Vagina (tissue), 2 donors: Measurements from ENCODE around the gene USP8. TPM values are rescaled to one million over a fixed set of nuclear protein-coding genes. Genes with fewer than 3 reads are reported as not detected.
"Not testable (repeated sequence)": the region's sequence is repeated elsewhere in the genome, so short reads cannot be mapped to it uniquely, and the experiment has no call there.

Experiments used
- DNase-seq, 2 donors: peaks; one replicate each; pipeline ENCODE4 v3.0.0-alpha.2; 2017; ENCODE audit errors: extremely low spot score in 2 of 2
- H3K27ac ChIP-seq: fragments of 200-600 bp; sonication (generic); one replicate; pipeline ENCODE4 v1.5.1; 2019
- H3K27me3 ChIP-seq: fragments of 200-600 bp; sonication (generic); one replicate; pipeline ENCODE4 v1.5.1; 2019
- H3K36me3 ChIP-seq, 2 donors: fragments of 200-600 bp; sonication (generic); one replicate each; pipeline ENCODE4 v1.5.1; 2017 to 2019
- H3K4me1 ChIP-seq: fragments of 200-600 bp; sonication (generic); one replicate; pipeline ENCODE4 v1.5.1; 2019
- H3K4me3 ChIP-seq, 2 donors: fragments of 200-600 bp; sonication (generic); 1 replicate in 1 of 2; 2 replicates in 1 of 2; pipeline ENCODE4 v1.5.1; 2016 to 2019
- H3K9me3 ChIP-seq: fragments of 200-600 bp; sonication (generic); one replicate; pipeline ENCODE4 v1.5.1; 2019
- POLR2A ChIP-seq, 2 donors: fragments of 450-650 bp; IDR thresholded peaks; one replicate each; pipeline ENCODE4 v1.6.1; 2017; ENCODE audit warnings: antibody characterized with exemption in 2 of 2, mild to moderate bottlenecking in 2 of 2, moderate library complexity in 2 of 2
- POLR2AphosphoS5 ChIP-seq, 2 donors: sonication (generic); formaldehyde crosslinking; IDR thresholded peaks; one replicate each; pipeline ENCODE4 v1.9.0; 2017; ENCODE audit warnings: antibody characterized with exemption in 2 of 2, mild to moderate bottlenecking in 2 of 2, low read depth in 1 of 2; ENCODE audit not compliant: insufficient read depth in 1 of 2
- intact Hi-C: fragments of 100-400 bp; cut with DNase I; formaldehyde crosslinking; loops from one replicate; pipeline ENCODE4 v1.15.1; 2023
- total RNA-seq: library from RNA; depleted of rRNA; stranded (reverse); fragments of >200 nt; gene quantifications from one replicate; pipeline ENCODE4 v1.2.3, GENCODE V29; 2016
- TF ChIP-seq, protein P1 (sequence below), 3 experiments: fragments of 450-650 bp in 2 of 3; fragments of 200-600 bp in 1 of 3; sonication (generic) in 1 of 3; IDR thresholded peaks; one replicate each; pipeline ENCODE4 v1.5.1; 2017 to 2019; ENCODE audit warnings: antibody characterized with exemption in 3 of 3, mild to moderate bottlenecking in 2 of 3, moderate library complexity in 2 of 3

Gene USP8
- 33.9 TPM for total RNA-seq

DNA sequence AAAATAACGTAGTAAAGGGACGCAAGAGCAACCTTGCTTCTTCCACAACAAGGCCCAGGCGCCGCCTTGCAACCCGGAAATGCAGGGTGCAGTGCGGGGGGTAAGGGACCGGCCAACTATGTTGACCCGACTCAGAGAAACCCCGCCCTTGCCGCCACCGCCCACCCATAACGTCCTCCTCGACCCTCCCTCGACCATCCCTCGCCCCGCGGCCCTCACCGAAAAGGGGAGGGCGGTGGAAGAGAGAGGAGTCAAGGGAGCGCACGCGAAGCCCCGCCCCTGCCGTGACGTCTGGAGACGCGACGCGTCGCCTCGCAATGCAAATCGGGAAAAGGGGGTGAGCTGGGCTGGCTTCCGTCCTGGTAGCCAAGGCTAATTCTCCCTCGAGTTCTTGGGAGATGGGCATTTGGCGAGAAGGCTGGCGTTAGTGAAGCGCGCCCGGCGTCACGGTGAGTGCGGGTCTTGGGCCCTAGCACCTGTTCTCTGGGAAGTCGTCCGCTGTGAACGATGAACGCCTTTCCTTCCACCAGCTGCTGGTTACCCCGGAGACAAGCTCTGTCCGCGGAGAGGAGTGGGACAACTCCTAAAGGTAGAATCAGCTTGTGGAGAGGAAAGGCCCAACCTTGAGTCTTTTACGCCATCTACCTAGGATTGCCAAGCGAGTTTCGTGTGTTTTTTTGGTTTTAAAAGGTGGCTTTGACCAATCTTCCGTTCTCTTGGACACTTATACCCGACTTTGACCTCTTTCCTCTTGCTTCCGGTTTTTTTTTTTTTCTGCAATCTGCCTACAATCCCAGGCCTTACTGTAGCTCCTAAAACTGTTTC lies at the start of gene USP8:
Gene USP8, plus strand, starts transcription at position 340 of the 825 bp plus-strand sequence. CDS start 14,669 bp downstream, outside the sequence.
- peaks cover 33% of the 10 kb centered on the region for H3K4me1 ChIP-seq
- TF ChIP-seq POLR2AphosphoS5 (IDR thresholded peaks at IDR 0.05; ENCODE audit: insufficient read depth in 1 of 2, low read depth in 1 of 2) (peak; percentile 93 to 96), POLR2A (IDR thresholded peaks at IDR 0.05) (peak in 1 of 2 donors; percentile 49)
- TF ChIP-seq, protein P1, sequence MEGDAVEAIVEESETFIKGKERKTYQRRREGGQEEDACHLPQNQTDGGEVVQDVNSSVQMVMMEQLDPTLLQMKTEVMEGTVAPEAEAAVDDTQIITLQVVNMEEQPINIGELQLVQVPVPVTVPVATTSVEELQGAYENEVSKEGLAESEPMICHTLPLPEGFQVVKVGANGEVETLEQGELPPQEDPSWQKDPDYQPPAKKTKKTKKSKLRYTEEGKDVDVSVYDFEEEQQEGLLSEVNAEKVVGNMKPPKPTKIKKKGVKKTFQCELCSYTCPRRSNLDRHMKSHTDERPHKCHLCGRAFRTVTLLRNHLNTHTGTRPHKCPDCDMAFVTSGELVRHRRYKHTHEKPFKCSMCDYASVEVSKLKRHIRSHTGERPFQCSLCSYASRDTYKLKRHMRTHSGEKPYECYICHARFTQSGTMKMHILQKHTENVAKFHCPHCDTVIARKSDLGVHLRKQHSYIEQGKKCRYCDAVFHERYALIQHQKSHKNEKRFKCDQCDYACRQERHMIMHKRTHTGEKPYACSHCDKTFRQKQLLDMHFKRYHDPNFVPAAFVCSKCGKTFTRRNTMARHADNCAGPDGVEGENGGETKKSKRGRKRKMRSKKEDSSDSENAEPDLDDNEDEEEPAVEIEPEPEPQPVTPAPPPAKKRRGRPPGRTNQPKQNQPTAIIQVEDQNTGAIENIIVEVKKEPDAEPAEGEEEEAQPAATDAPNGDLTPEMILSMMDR (IDR thresholded peaks at IDR 0.05) = no peak
- H3K4me3 ChIP-seq = peak within 1 kb of the TSS; percentile 82 to 88
- H3K27ac ChIP-seq = peak within 1 kb of the TSS; percentile 88
- no peaks in the 10 kb centered on the region for H3K27me3 ChIP-seq
- no peaks in the 10 kb centered on the region for H3K9me3 ChIP-seq
- intact Hi-C loops = loop anchor here (10.0 kb wide), 1 partner anchor 69 kb away; the partner anchor contains the start of gene GABPB1
- peak in 1 of 2 donors; percentile 96 for DNase-seq
- no peaks in the 10 kb centered on the region for H3K36me3 ChIP-seq

DNA sequence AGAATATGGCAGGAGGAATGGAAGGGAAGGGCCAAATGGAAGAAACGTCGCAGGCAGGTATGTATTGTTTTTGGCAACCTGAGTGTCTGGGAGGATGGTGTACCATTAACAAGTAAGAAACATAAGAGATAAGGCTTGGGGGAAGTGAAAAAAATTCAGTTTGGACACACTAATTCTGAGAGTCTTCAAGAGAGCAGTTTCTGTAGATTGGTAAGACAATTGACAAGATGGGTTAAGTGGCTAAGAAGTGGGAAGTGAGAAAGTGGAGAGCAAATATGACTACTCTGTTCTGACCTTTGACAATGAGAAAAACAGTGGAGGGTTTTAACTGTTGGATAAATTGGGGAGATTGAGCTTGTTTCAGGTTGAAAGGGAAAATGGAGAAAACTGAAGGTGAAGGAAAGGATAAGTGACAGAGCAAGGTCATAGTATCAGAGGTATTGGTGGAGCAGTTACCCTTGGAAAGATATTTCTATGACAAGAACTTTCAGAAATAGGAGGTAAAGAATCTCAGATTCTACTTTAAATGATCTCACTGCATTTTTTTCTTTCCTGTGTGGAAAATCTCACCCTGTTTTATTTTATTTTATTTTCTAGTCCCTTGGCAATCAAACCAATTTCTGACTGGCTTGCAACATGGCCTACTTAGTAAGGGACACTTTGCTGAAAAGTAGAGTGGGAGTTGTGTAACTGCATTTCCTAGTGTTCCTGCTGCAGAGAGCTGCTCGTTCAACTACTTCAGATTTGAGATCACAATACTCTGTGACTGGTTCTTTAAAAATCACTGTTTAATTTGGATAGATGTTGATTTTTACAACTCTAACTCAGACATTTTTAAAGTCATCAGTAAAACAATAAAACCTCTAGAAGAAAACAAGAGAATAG lies 46.1 kb upstream of the USP8 start:
- no peak for DNase-seq

DNA sequence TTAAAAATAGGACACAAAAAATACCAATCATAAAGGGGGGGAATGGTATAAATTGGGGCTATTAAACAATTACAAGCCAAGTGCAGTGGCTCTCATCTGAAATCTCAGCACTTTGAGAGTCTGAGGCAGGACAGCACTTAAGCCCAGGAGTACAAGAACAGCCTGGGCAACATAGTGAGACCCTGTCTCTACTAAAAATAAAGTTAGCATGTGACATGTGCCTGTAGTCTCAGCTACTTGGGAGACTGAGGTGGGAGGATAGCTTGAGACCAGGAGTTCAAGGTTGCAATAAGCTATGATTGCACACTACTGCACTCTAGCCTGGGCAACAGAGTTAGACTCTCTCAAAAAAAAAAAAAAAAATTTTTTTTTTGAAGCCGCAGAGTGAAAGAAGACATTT lies 45.4 kb upstream of the USP8 start:
- Histone ChIP-seq H3K4me3 (no peak overlapping the region), H3K27me3 (no peaks in the 10 kb centered on the region), H3K27ac (peak overlapping the region; percentile 27), H3K4me1 (no peaks in the 10 kb centered on the region), H3K9me3 (no peaks in the 10 kb centered on the region), H3K36me3 (no peaks in the 10 kb centered on the region)
- DNase-seq = no peak
- intact Hi-C loops = no loop called here
- TF ChIP-seq, protein P1 (IDR thresholded peaks at IDR 0.05) = no peak
- TF ChIP-seq POLR2A (IDR thresholded peaks at IDR 0.05) (no peak), POLR2AphosphoS5 (IDR thresholded peaks at IDR 0.05; ENCODE audit: insufficient read depth in 1 of 2, low read depth in 1 of 2) (no peak)

More for the DNA sequence above, 46.1 kb upstream of the USP8 start:
- intact Hi-C loops = no loop called here
- Histone ChIP-seq H3K4me1 (no peaks in the 10 kb centered on the region), H3K9me3 (no peaks in the 10 kb centered on the region), H3K4me3 (no peak overlapping the region), H3K36me3 (no peaks in the 10 kb centered on the region), H3K27me3 (no peaks in the 10 kb centered on the region), H3K27ac (peak overlapping the region; percentile 27)
- TF ChIP-seq POLR2AphosphoS5 (IDR thresholded peaks at IDR 0.05; ENCODE audit: insufficient read depth in 1 of 2, low read depth in 1 of 2) (no peak), POLR2A (IDR thresholded peaks at IDR 0.05) (no peak)
- TF ChIP-seq, protein P1 (IDR thresholded peaks at IDR 0.05) = no peak

DNA sequence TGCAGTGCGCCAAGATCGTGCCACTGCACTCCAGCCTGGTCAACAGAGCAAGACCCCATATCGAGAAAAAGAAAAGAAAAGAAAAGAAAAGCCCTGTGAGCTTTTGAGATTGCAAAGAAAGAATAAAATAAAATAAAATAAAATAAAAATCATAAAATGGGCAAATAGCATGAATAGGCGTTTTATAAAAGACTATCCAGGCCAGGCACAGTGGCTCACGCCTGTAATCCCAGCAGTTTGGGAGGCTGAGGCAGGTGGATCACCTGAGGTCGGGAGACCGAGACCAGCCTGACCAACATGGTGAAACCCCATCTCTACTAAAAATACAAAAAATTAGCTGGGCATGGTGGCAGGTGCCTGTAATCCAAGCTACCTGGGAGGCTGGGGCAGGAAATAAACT lies 44.8 kb upstream of the USP8 start:
- intact Hi-C loops, H3K27me3 ChIP-seq, H3K4me3 ChIP-seq, H3K4me1 ChIP-seq, DNase-seq, H3K27ac ChIP-seq, H3K36me3 ChIP-seq, H3K9me3 ChIP-seq: not testable (repeated sequence)

DNA sequence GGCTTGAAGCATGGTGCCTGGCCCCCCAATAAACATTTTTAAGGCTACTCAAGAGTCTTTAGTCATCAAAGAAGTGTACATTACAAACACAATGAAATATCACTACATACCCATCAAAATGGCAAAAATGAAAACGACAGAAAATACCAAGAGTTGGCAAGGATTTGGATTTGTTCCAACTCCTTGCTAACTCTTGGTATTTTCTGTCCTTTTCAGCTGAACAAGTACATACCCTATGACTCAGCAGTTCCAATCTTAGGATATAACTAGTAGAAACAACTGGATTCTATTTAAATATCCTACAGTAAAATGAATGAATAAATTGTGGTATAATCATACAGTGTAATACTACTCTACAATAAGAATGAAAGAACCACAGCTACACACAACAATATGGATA lies 44.1 kb upstream of the USP8 start:
- H3K9me3 ChIP-seq = no peaks in the 10 kb centered on the region
- TF ChIP-seq, protein P1 (IDR thresholded peaks at IDR 0.05) = no peak
- TF ChIP-seq POLR2AphosphoS5 (IDR thresholded peaks at IDR 0.05; ENCODE audit: insufficient read depth in 1 of 2, low read depth in 1 of 2) (no peak), POLR2A (IDR thresholded peaks at IDR 0.05) (no peak)
- intact Hi-C loops = no loop called here
- DNase-seq = no peak
- H3K4me3 ChIP-seq = no peak overlapping the region
- no peaks in the 10 kb centered on the region for H3K27me3 ChIP-seq
- H3K4me1 ChIP-seq = no peaks in the 10 kb centered on the region
- H3K27ac ChIP-seq = no peak overlapping the region
- H3K36me3 ChIP-seq = no peaks in the 10 kb centered on the region
